Activated B cell treated with CpG ODN at 0.5 μM for 24 hours (primary cell): ENCODE results near the gene CNTNAP4. TPM values are rescaled to one million over a fixed set of nuclear protein-coding genes. Genes with fewer than 3 reads are reported as not detected.

Source experiments
- ATAC-seq: fragments of 200-7000 bp; cut with Tn5 transposase; one replicate; pipeline ENCODE4 v1.10.0; 2021; ENCODE audit warnings: low read depth, mild to moderate bottlenecking, moderate library complexity
- CTCF ChIA-PET: fragments of 350-600 bp; sonication (Branson Sonifier 250); formaldehyde crosslinking; loops from one replicate; lab custom pipeline; 2021; ENCODE audit warnings: antibody characterized with exemption; lab: Charles Lee
- POLR2A ChIA-PET: fragments of 350-600 bp; sonication (Branson Sonifier 250); formaldehyde crosslinking; loops from one replicate; lab custom pipeline; 2021; ENCODE audit warnings: antibody characterized with exemption; lab: Charles Lee
- DNase-seq: peaks from one replicate; pipeline ENCODE4 v3.0.0; 2022
- H3K27ac Mint-ChIP-seq: one replicate; pipeline ENCODE4 v1.8.0; 2020; ENCODE audit warnings: mixed read lengths
- H3K27me3 Mint-ChIP-seq: one replicate; pipeline ENCODE4 v1.8.0; 2021; ENCODE audit warnings: mixed read lengths
- H3K36me3 Mint-ChIP-seq: one replicate; pipeline ENCODE4 v1.8.0; 2021; ENCODE audit warnings: low read depth, mixed read lengths
- H3K4me1 Mint-ChIP-seq: one replicate; pipeline ENCODE4 v1.8.0; 2021; ENCODE audit warnings: mixed read lengths
- H3K4me3 Mint-ChIP-seq: one replicate; pipeline ENCODE4 v1.8.0; 2020; ENCODE audit warnings: mild to moderate bottlenecking, mixed read lengths
- H3K9me3 Mint-ChIP-seq: one replicate; pipeline ENCODE4 v1.8.0; 2020; ENCODE audit warnings: mixed read lengths
- CTCF ChIP-seq: fragments of 200-600 bp; IDR thresholded peaks from one replicate; pipeline ENCODE4 v1.8.0; 2022; ENCODE audit warnings: antibody characterized with exemption, mild to moderate bottlenecking
- intact Hi-C: fragments of 100-400 bp; cut with micrococcal nuclease; formaldehyde crosslinking; loops from one replicate; pipeline ENCODE4 v1.15.1; 2024
- total RNA-seq: library from RNA; stranded (reverse); gene quantifications from 2 replicates; pipeline ENCODE4 v1.2.3, GENCODE V29; 2022

Gene CNTNAP4
- total RNA-seq, 1 donor from 2014 or later, result not detected

GRCh38 chr16:76386784-76387183 is 109.6 kb downstream of the CNTNAP4 start:
- POLR2A ChIA-PET, result no interaction called here
- DNase-seq, result no peak
- no peak for TF ChIP-seq CTCF
- H3K4me1 Mint-ChIP-seq, result no peaks in the 10 kb centered on the region
- no peaks in the 10 kb centered on the region for H3K36me3 Mint-ChIP-seq
- CTCF ChIA-PET, result no interaction called here
- no peak for ATAC-seq
- intact Hi-C loops, result no loop called here
- no peaks in the 10 kb centered on the region for H3K27me3 Mint-ChIP-seq
- no peak overlapping the region for H3K27ac Mint-ChIP-seq
- no peaks in the 10 kb centered on the region for H3K9me3 Mint-ChIP-seq
- no peak overlapping the region for H3K4me3 Mint-ChIP-seq

DNA sequence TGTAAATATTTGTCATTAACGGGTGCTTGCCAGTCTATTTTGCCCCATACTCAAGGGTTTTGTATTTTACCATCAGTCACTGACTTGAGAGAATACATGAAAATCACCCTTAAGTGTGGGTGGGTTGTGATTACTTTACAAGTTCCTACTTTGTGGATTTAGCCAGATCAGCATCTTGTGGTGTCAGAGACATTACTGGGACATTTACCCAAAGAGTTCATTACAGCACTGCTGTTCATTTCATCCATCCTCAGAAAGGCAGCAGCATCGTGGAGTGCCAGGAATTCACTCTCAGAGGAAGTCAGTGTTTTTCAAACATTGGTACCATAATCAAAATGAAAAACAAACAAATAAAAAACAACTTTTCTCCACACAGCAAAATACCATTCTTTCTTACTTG is 110.8 kb downstream of the CNTNAP4 start:
- H3K36me3 Mint-ChIP-seq, result no peaks in the 10 kb centered on the region
- H3K4me3 Mint-ChIP-seq, result no peak overlapping the region
- ChIA-PET CTCF (no interaction called here), POLR2A (no interaction called here)
- intact Hi-C loops, result no loop called here
- no peak for TF ChIP-seq CTCF
- no peaks in the 10 kb centered on the region for H3K4me1 Mint-ChIP-seq
- H3K9me3 Mint-ChIP-seq, result no peaks in the 10 kb centered on the region
- H3K27me3 Mint-ChIP-seq, result no peaks in the 10 kb centered on the region
- no peak for DNase-seq
- no peak for ATAC-seq
- H3K27ac Mint-ChIP-seq, result no peak overlapping the region

- CTCF ChIA-PET, result no interaction called here
- ATAC-seq (no peak), DNase-seq (no peak)
- no peaks in the 10 kb centered on the region for H3K9me3 Mint-ChIP-seq
- no peaks in the 10 kb centered on the region for H3K36me3 Mint-ChIP-seq
- intact Hi-C loops, result no loop called here
- no peaks in the 10 kb centered on the region for H3K4me1 Mint-ChIP-seq
- TF ChIP-seq CTCF, result no peak
- H3K27ac Mint-ChIP-seq, result no peak overlapping the region
- POLR2A ChIA-PET, result no interaction called here
- H3K27me3 Mint-ChIP-seq, result no peaks in the 10 kb centered on the region
- H3K4me3 Mint-ChIP-seq, result no peak overlapping the region
Observed at GRCh38 chr16:76389126-76389525, 111.9 kb downstream of the CNTNAP4 start.

DNA sequence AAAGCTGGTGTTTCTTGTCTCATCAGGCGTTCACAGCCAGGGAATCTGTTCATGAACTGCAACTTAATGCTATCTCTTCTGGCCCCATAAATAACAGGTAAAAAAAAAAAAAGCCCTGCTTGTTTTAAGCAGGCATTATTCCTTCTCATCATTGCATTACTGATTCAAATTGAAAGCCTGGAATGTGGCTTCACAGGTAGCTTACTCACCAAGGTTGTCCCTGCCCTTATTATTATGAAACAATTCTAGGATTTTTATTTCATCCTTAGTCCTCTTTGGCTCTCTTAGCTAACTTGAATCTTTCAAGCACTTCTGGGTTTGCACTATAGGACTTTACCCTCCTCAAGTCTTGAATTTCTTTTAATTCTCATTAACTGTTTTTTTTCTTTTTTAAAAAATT is 113.3 kb downstream of the CNTNAP4 start:
- intact Hi-C loops, result no loop called here
- Mint-ChIP-seq H3K4me1 (no peaks in the 10 kb centered on the region), H3K36me3 (no peaks in the 10 kb centered on the region), H3K9me3 (no peaks in the 10 kb centered on the region), H3K4me3 (no peak overlapping the region), H3K27me3 (no peaks in the 10 kb centered on the region), H3K27ac (no peak overlapping the region)
- TF ChIP-seq CTCF, result no peak
- ChIA-PET CTCF (no interaction called here), POLR2A (no interaction called here)
- ATAC-seq (no peak), DNase-seq (no peak)

GRCh38 chr16:76396977-76397376 is 119.8 kb downstream of the CNTNAP4 start:
- ChIA-PET POLR2A (no interaction called here), CTCF (no interaction called here)
- intact Hi-C loops, result no loop called here
- no peak for TF ChIP-seq CTCF
- DNase-seq (no peak), ATAC-seq (no peak)
- no peak overlapping the region for H3K4me3 Mint-ChIP-seq
- H3K36me3 Mint-ChIP-seq, result no peaks in the 10 kb centered on the region
- peaks cover 2% of the 10 kb centered on the region for H3K9me3 Mint-ChIP-seq
- H3K27me3 Mint-ChIP-seq, result no peaks in the 10 kb centered on the region
- H3K4me1 Mint-ChIP-seq, result no peaks in the 10 kb centered on the region
- H3K27ac Mint-ChIP-seq, result no peak overlapping the region
